Measurements from ENCODE around the gene COL6A5.

GRCh38 chr3:130504701-130505100 is 159.2 kb downstream of the COL6A5 start:
- TF ChIP-seq ZBTB10 (CRISPR knock-in tag; IDR thresholded peaks at IDR 0.05; ENCODE audit: borderline replicate concordance) (no peak), ZBTB37 (CRISPR knock-in tag; IDR thresholded peaks at IDR 0.05) (no peak), ZNF407 (CRISPR knock-in tag; IDR thresholded peaks at IDR 0.05; ENCODE audit: not compliant biosample characterization) (no peak)
